ENCODE results near the gene NPBWR2.

The NPBWR2 gene

DNA sequence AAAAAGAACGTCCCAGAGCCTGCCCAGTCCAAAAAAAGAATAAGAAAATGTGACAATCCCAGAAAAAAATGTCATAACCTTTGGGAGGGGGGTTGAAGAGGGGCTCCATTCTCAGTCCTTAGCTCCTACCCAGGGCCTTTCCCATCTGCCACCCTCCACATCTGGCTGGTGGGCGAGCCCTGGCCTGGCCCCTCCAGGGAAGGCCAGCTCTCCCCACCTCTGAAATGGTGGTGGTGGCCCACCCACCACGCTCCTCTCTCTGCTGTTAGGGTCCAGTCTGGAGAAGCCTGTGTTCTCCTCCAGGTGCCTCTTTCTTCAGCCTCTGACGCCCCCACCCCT is 28.5 kb downstream of the NPBWR2 start:
- DNase-seq = no peak
- H3K4me1 ChIP-seq (ENCODE audit: control insufficient read depth, insufficient read depth, low read length, poor library complexity, severe bottlenecking) = peaks cover 41% of the 10 kb centered on the region
- peak overlapping the region; percentile 76 for H3K27ac ChIP-seq (ENCODE audit: insufficient read depth, low read length, poor library complexity, severe bottlenecking)
- H3K9me3 ChIP-seq (ENCODE audit: control insufficient read depth, low read length) = no peaks in the 10 kb centered on the region
- peak overlapping the region; percentile 85 for H3K4me3 ChIP-seq (ENCODE audit: insufficient read depth, low read depth, low read length, poor library complexity, severe bottlenecking)
- no peaks in the 10 kb centered on the region for H3K27me3 ChIP-seq (replicated peaks; ENCODE audit: control insufficient read depth, insufficient read depth, low read length, poor library complexity, severe bottlenecking)
- H3K36me3 ChIP-seq (ENCODE audit: control insufficient read depth, insufficient read depth, low read length) = peaks cover 24% of the 10 kb centered on the region

DNA sequence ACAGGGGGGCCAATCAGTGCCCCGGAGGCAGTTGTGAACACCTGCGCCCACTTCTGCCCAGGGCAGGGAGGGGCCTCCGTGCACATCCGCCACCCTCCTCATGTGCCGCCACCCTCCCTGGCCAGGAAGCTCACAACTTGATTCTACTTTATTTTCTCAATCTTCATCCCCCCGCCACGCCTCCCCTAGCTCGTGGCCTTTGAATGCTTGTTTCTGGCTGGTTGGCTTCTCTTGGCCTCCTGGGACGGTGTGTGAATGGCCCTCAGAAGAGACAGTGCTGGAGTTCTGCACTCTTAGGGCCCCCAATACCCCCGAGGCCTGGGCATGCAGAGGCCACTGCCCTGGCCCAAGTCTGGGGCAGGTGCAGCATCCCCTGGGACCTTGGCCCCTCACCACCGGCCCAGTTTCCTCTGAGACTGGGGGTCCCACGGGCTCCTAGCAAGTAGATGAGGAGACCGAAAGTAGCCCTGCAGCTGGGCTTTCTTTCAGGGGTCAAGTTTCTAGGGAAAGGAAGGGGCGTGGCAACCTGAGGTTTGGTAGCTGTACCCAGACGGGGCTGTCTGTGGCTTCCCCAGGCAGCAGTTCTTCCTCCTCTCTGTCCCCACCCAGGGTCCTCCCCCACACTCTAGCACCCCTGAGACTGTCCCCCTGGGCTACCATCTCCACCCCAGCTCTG is 29.4 kb downstream of the NPBWR2 start:
- Histone ChIP-seq H3K27me3 (replicated peaks; ENCODE audit: control insufficient read depth, insufficient read depth, low read length, poor library complexity, severe bottlenecking) (no peaks in the 10 kb centered on the region), H3K4me3 (ENCODE audit: insufficient read depth, low read depth, low read length, poor library complexity, severe bottlenecking) (peak overlapping the region; percentile 85), H3K36me3 (ENCODE audit: control insufficient read depth, insufficient read depth, low read length) (peaks cover 33% of the 10 kb centered on the region), H3K9me3 (ENCODE audit: control insufficient read depth, low read length) (no peaks in the 10 kb centered on the region), H3K27ac (ENCODE audit: insufficient read depth, low read length, poor library complexity, severe bottlenecking) (peak overlapping the region; percentile 76), H3K4me1 (ENCODE audit: control insufficient read depth, insufficient read depth, low read length, poor library complexity, severe bottlenecking) (peaks cover 38% of the 10 kb centered on the region)
- peak; percentile 32 to 45 (median 45) for DNase-seq

DNA sequence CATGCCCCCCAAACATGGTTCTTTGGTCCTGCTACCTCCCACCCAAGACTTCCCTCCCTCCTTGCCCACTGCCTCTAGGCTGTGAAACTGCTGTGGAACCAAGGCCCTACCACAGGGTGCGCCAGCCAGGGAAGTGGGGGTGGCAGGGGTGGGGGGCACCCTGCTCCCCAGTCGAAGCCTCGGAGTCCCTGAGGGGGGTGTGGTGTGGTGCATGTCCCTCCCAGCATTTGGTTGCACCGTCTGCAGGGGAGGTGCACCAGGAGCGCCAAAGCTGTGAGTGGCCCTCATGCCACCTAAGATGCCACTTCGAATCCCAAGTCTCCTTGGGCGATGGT is 29.9 kb downstream of the NPBWR2 start:
- Histone ChIP-seq H3K36me3 (ENCODE audit: control insufficient read depth, insufficient read depth, low read length) (peaks cover 38% of the 10 kb centered on the region), H3K27ac (ENCODE audit: insufficient read depth, low read length, poor library complexity, severe bottlenecking) (peak overlapping the region; percentile 76), H3K4me3 (ENCODE audit: insufficient read depth, low read depth, low read length, poor library complexity, severe bottlenecking) (peak overlapping the region; percentile 85), H3K9me3 (ENCODE audit: control insufficient read depth, low read length) (no peaks in the 10 kb centered on the region), H3K27me3 (replicated peaks; ENCODE audit: control insufficient read depth, insufficient read depth, low read length, poor library complexity, severe bottlenecking) (no peaks in the 10 kb centered on the region), H3K4me1 (ENCODE audit: control insufficient read depth, insufficient read depth, low read length, poor library complexity, severe bottlenecking) (peaks cover 35% of the 10 kb centered on the region)
- no peak for DNase-seq

DNA sequence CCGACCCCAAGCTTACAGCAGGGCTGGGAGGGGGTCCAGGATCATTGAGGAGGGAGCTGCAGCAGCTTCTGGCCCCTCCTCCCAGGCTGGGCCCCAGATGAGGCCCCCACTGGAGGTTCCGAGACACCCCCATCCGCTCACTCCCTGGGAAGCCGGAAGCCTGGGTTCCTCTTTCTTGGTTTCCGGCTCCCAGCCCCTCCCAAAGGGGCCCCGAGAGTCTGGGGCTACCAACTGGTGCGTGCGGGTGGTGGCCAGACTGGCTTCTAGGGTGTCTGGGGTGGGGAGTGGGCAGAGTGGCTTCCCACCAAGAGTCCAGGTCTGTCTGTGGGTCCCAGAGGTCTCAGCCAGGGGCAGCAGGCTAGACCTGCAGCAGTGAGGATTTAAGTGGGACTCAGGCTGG is 30.3 kb downstream of the NPBWR2 start:
- H3K4me1 ChIP-seq (ENCODE audit: control insufficient read depth, insufficient read depth, low read length, poor library complexity, severe bottlenecking) = peaks cover 32% of the 10 kb centered on the region
- peak overlapping the region; percentile 85 for H3K4me3 ChIP-seq (ENCODE audit: insufficient read depth, low read depth, low read length, poor library complexity, severe bottlenecking)
- H3K27me3 ChIP-seq (replicated peaks; ENCODE audit: control insufficient read depth, insufficient read depth, low read length, poor library complexity, severe bottlenecking) = no peaks in the 10 kb centered on the region

DNA sequence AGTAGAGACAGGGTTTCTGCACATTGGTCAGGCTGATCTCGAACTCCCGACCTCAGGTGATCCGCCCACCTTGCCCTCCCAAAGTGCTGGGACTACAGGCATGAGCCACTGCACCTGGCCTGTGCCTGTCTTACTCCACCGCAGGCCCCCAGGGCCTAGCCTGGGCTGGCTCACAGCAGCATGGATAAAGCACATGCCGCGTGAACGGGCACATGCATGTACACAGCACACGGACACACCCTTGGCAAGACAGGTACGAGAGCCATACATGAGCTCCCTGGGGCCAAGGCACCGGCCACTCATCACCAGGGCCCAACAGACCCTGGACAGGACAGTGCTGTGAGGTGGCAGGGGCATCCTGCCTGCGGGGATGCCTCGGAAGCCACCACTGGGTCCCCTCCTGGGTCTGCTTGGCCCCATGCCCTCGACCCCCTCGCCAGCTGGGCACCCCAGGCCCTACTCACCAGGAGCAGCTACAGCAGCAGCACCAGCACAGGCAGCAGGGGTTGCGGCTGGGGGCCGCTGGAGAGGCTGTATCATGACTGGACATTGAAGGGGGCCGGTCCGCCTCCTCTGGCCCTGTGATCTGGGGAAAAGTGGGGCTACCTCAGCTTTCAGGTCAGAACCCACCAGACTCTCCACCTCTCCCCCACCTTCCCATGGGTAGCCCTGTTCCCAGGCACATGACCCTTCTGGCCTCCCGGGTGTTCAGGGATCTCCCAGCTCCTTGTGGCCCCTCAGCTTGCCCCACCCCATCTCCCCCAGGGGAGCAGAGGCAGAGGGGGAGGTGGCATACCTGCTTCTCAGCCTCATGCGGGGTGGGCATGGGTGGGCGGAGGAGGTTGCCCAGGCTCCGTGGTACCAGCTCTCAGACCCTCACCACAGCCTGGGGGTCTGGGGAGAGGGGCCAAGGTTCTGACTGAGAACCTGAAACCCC is 31.0 kb downstream of the NPBWR2 start:
- no peak for DNase-seq
- Histone ChIP-seq H3K4me1 (ENCODE audit: control insufficient read depth, insufficient read depth, low read length, poor library complexity, severe bottlenecking) (peaks cover 29% of the 10 kb centered on the region), H3K4me3 (ENCODE audit: insufficient read depth, low read depth, low read length, poor library complexity, severe bottlenecking) (peak overlapping the region; percentile 85), H3K9me3 (ENCODE audit: control insufficient read depth, low read length) (no peaks in the 10 kb centered on the region), H3K36me3 (ENCODE audit: control insufficient read depth, insufficient read depth, low read length) (peaks cover 45% of the 10 kb centered on the region), H3K27me3 (replicated peaks; ENCODE audit: control insufficient read depth, insufficient read depth, low read length, poor library complexity, severe bottlenecking) (no peaks in the 10 kb centered on the region), H3K27ac (ENCODE audit: insufficient read depth, low read length, poor library complexity, severe bottlenecking) (peak overlapping the region; percentile 76)

More for the DNA sequence above, 30.3 kb downstream of the NPBWR2 start:
- H3K9me3 ChIP-seq (ENCODE audit: control insufficient read depth, low read length) = no peaks in the 10 kb centered on the region
- H3K27ac ChIP-seq (ENCODE audit: insufficient read depth, low read length, poor library complexity, severe bottlenecking) = peak overlapping the region; percentile 76
- DNase-seq = peak in 1 of 3 donors; percentile 37
- peaks cover 41% of the 10 kb centered on the region for H3K36me3 ChIP-seq (ENCODE audit: control insufficient read depth, insufficient read depth, low read length)

DNA sequence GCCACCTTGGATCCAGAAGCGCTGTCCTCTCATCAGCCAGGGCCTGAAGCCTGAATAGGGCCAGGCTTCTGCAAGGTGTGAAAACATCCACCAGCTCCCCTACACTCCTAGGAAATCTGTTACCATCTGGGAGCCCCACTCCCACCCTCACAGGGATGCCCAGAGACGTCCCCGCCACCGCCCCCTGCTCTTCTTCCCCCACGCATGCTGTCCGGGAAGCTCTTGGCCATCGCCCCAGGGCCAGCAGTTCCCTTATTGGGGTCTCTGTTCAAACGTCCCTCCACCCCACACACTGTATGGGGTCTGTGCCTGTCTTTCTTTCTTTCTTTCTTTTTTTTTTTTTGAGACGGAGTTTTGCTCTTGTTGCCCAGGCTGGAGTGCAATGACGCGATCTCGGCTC is 31.8 kb downstream of the NPBWR2 start:
- DNase-seq = no peak
- H3K9me3 ChIP-seq (ENCODE audit: control insufficient read depth, low read length) = no peaks in the 10 kb centered on the region
- H3K27ac ChIP-seq (ENCODE audit: insufficient read depth, low read length, poor library complexity, severe bottlenecking) = no peak overlapping the region
- H3K27me3 ChIP-seq (replicated peaks; ENCODE audit: control insufficient read depth, insufficient read depth, low read length, poor library complexity, severe bottlenecking) = no peaks in the 10 kb centered on the region
- peaks cover 24% of the 10 kb centered on the region for H3K4me1 ChIP-seq (ENCODE audit: control insufficient read depth, insufficient read depth, low read length, poor library complexity, severe bottlenecking)
- peaks cover 45% of the 10 kb centered on the region for H3K36me3 ChIP-seq (ENCODE audit: control insufficient read depth, insufficient read depth, low read length)
- no peak overlapping the region for H3K4me3 ChIP-seq (ENCODE audit: insufficient read depth, low read depth, low read length, poor library complexity, severe bottlenecking)

DNA sequence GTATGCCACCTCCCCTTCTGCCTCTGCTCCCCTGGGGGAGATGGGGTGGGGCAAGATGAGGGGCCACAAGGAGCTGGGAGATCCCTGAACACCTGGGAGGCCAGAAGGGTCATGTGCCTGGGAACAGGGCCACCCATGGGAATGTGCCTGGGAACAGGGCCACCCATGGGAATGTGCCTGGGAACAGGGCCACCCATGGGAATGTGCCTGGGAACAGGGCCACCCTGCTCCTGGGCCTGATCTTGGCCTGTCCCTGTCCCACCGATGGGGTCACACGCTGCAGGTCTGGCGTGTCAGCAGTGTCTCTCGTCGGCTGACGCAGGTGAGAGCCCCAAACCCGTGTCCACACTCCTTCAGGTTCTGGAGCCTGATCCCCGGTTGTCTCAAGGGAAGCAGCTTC is 32.4 kb downstream of the NPBWR2 start:
- H3K36me3 ChIP-seq (ENCODE audit: control insufficient read depth, insufficient read depth, low read length) = peaks cover 45% of the 10 kb centered on the region
- H3K4me3 ChIP-seq (ENCODE audit: insufficient read depth, low read depth, low read length, poor library complexity, severe bottlenecking) = no peak overlapping the region
- H3K27me3 ChIP-seq (replicated peaks; ENCODE audit: control insufficient read depth, insufficient read depth, low read length, poor library complexity, severe bottlenecking) = no peaks in the 10 kb centered on the region
- H3K9me3 ChIP-seq (ENCODE audit: control insufficient read depth, low read length) = no peaks in the 10 kb centered on the region
- no peak overlapping the region for H3K27ac ChIP-seq (ENCODE audit: insufficient read depth, low read length, poor library complexity, severe bottlenecking)
- DNase-seq = no peak
- H3K4me1 ChIP-seq (ENCODE audit: control insufficient read depth, insufficient read depth, low read length, poor library complexity, severe bottlenecking) = peaks cover 22% of the 10 kb centered on the region

DNA sequence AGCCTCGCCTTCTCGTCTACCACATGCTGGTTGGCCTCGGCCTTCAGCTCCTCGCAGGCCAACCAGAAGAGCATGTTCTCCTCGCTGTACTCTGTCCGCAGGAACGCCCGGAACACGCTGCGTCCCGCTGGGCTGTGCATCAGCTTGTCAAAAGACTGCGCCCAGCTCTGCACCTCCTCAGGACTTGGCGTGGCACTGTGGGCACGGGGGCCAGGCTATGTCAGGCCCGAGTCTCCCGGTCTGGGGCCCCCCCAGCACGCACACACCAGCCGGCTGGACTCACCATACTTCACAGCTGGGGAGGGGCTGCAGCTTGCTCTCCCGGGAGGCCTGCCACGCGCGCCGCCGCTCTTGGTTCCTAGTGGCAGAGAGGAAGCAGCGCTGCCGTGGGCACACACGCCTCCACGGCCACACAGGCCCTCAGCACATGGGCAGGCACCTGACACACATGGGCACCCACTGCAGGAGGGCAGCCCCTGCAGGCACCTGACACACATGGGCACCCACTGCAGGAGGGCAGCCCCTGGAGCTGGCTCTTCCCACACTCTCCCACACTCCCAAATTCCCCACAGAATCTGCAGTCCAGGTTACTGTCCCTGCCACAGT is 33.1 kb downstream of the NPBWR2 start:
- H3K4me3 ChIP-seq (ENCODE audit: insufficient read depth, low read depth, low read length, poor library complexity, severe bottlenecking) = no peak overlapping the region
- no peak overlapping the region for H3K27ac ChIP-seq (ENCODE audit: insufficient read depth, low read length, poor library complexity, severe bottlenecking)
- peaks cover 45% of the 10 kb centered on the region for H3K36me3 ChIP-seq (ENCODE audit: control insufficient read depth, insufficient read depth, low read length)
- no peaks in the 10 kb centered on the region for H3K27me3 ChIP-seq (replicated peaks; ENCODE audit: control insufficient read depth, insufficient read depth, low read length, poor library complexity, severe bottlenecking)
- DNase-seq = no peak
- peaks cover 22% of the 10 kb centered on the region for H3K4me1 ChIP-seq (ENCODE audit: control insufficient read depth, insufficient read depth, low read length, poor library complexity, severe bottlenecking)
- H3K9me3 ChIP-seq (ENCODE audit: control insufficient read depth, low read length) = no peaks in the 10 kb centered on the region

DNA sequence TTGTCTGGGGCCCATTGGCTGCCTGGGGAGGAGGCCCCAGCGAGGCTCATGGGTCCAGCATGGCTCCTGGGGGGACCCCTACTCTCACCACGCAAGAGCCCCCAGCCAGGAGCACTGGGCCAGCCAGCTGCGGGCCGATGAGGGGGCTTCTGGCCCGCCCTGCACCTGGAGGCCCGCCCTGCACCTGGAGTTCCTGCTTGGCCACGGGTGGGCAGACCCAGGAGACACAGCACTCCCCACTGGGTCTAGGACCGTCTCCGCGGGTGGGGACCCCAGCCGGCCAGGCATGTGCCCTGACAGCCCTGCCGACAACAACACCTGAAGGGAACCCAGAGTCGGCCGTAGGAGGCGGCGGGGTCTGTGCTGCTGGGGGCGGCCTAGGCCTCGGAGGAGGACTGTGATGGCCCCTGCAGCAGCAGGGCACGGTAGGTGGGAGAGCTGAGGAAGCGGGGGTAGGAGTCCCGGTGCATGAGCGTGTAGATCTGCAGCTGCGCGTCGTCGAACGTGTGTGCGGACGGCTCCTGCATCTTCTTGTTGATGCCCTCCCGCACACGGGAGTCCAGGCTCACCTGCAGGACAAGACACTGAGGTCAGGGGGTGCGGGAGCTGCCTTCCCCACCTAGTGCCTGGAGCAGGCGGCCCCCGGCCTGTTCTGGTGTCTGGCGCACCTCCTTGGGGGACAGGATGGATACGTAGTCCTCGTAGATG is 33.7 kb downstream of the NPBWR2 start:
- H3K4me1 ChIP-seq (ENCODE audit: control insufficient read depth, insufficient read depth, low read length, poor library complexity, severe bottlenecking) = peaks cover 22% of the 10 kb centered on the region
- H3K9me3 ChIP-seq (ENCODE audit: control insufficient read depth, low read length) = no peaks in the 10 kb centered on the region
- peaks cover 45% of the 10 kb centered on the region for H3K36me3 ChIP-seq (ENCODE audit: control insufficient read depth, insufficient read depth, low read length)
- H3K4me3 ChIP-seq (ENCODE audit: insufficient read depth, low read depth, low read length, poor library complexity, severe bottlenecking) = no peak overlapping the region
- no peak overlapping the region for H3K27ac ChIP-seq (ENCODE audit: insufficient read depth, low read length, poor library complexity, severe bottlenecking)
- DNase-seq = no peak
- no peaks in the 10 kb centered on the region for H3K27me3 ChIP-seq (replicated peaks; ENCODE audit: control insufficient read depth, insufficient read depth, low read length, poor library complexity, severe bottlenecking)
